Measurements from ENCODE around the gene WDFY1.

WDFY1 gene

GRCh38 chr2:223900531-223900930 is 44.6 kb downstream of the WDFY1 start:
- H3K79me2 ChIP-seq (ENCODE audit: insufficient read depth, low read length): no peaks in the 10 kb centered on the region

GRCh38 chr2:223900066-223900465 is 45.1 kb downstream of the WDFY1 start:
- Histone ChIP-seq H3K79me2 (ENCODE audit: insufficient read depth, low read length) (no peaks in the 10 kb centered on the region), H4K20me1 (ENCODE audit: insufficient read depth, low read length) (no peaks in the 10 kb centered on the region), H3K9me3 (ENCODE audit: low read length) (no peaks in the 10 kb centered on the region), H2AFZ (ENCODE audit: low read length) (no peak overlapping the region), H3K36me3 (ENCODE audit: insufficient read depth, low read length) (no peaks in the 10 kb centered on the region), H3K4me2 (ENCODE audit: low read length) (no peak overlapping the region), H3K4me3 (ENCODE audit: low read depth, low read length, poor library complexity, severe bottlenecking) (no peak overlapping the region), H3K9me2 (ENCODE audit: low read depth, low read length) (no peaks in the 10 kb centered on the region), H3K9ac (ENCODE audit: low read length) (no peak overlapping the region), H3F3A (ENCODE audit: insufficient read depth, low read length) (no peaks in the 10 kb centered on the region), H3K4me1 (ENCODE audit: insufficient read depth, low read length, severe bottlenecking) (peaks cover 16% of the 10 kb centered on the region), H3K27me3 (ENCODE audit: insufficient read depth, low read length) (no peaks in the 10 kb centered on the region), H3K27ac (ENCODE audit: low read depth, low read length, poor library complexity, severe bottlenecking) (no peak overlapping the region)
- no peak for TF ChIP-seq CTCF (IDR thresholded peaks at IDR 0.05; ENCODE audit: low read length)
- TF ChIP-seq EZH2 (IDR thresholded peaks at IDR 0.05; ENCODE audit: borderline replicate concordance, low read length): no peak

More at GRCh38 chr2:223900531-223900930, 44.6 kb downstream of the WDFY1 start:
- Histone ChIP-seq H3K4me2 (ENCODE audit: low read length) (no peak overlapping the region), H3K36me3 (ENCODE audit: insufficient read depth, low read length) (no peaks in the 10 kb centered on the region), H3K9me3 (ENCODE audit: low read length) (no peaks in the 10 kb centered on the region), H3K4me1 (ENCODE audit: insufficient read depth, low read length, severe bottlenecking) (peaks cover 12% of the 10 kb centered on the region), H3K27me3 (ENCODE audit: insufficient read depth, low read length) (no peaks in the 10 kb centered on the region), H2AFZ (ENCODE audit: low read length) (no peak overlapping the region), H4K20me1 (ENCODE audit: insufficient read depth, low read length) (no peaks in the 10 kb centered on the region), H3K4me3 (ENCODE audit: low read depth, low read length, poor library complexity, severe bottlenecking) (no peak overlapping the region), H3F3A (ENCODE audit: insufficient read depth, low read length) (no peaks in the 10 kb centered on the region), H3K9me2 (ENCODE audit: low read depth, low read length) (no peaks in the 10 kb centered on the region), H3K9ac (ENCODE audit: low read length) (no peak overlapping the region), H3K27ac (ENCODE audit: low read depth, low read length, poor library complexity, severe bottlenecking) (no peak overlapping the region)
- TF ChIP-seq EZH2 (IDR thresholded peaks at IDR 0.05; ENCODE audit: borderline replicate concordance, low read length): no peak
- TF ChIP-seq CTCF (IDR thresholded peaks at IDR 0.05; ENCODE audit: low read length): no peak

- Histone ChIP-seq H3K4me2 (ENCODE audit: low read length) (no peak overlapping the region), H3K27ac (ENCODE audit: low read depth, low read length, poor library complexity, severe bottlenecking) (no peak overlapping the region), H3K9ac (ENCODE audit: low read length) (no peak overlapping the region), H4K20me1 (ENCODE audit: insufficient read depth, low read length) (no peaks in the 10 kb centered on the region), H3F3A (ENCODE audit: insufficient read depth, low read length) (no peaks in the 10 kb centered on the region), H3K9me3 (ENCODE audit: low read length) (no peaks in the 10 kb centered on the region), H3K27me3 (ENCODE audit: insufficient read depth, low read length) (no peaks in the 10 kb centered on the region), H3K4me1 (ENCODE audit: insufficient read depth, low read length, severe bottlenecking) (peaks cover 16% of the 10 kb centered on the region), H3K4me3 (ENCODE audit: low read depth, low read length, poor library complexity, severe bottlenecking) (no peak overlapping the region), H2AFZ (ENCODE audit: low read length) (no peak overlapping the region), H3K9me2 (ENCODE audit: low read depth, low read length) (no peaks in the 10 kb centered on the region), H3K36me3 (ENCODE audit: insufficient read depth, low read length) (no peaks in the 10 kb centered on the region), H3K79me2 (ENCODE audit: insufficient read depth, low read length) (no peaks in the 10 kb centered on the region)
- TF ChIP-seq CTCF (IDR thresholded peaks at IDR 0.05; ENCODE audit: low read length) (no peak), EZH2 (IDR thresholded peaks at IDR 0.05; ENCODE audit: borderline replicate concordance, low read length) (no peak)
Measured at GRCh38 chr2:223897669-223898330, 47.3 kb downstream of the WDFY1 start.
